HCT116 (cell line): ENCODE data around the gene KISS1R. TPM values are rescaled to one million over a fixed set of nuclear protein-coding genes. Genes with fewer than 3 reads are reported as not detected.
A peak's percentile ranks its signal among the peaks of the same experiment; 100 is the strongest.

Experiments
- ATAC-seq: fragments of 200-7000 bp; cut with Tn5 transposase; 2 replicates; pipeline ENCODE4 v1.9.1; 2020; ENCODE audit warnings: mild to moderate bottlenecking, moderate library complexity
- BruUV-seq: library from RNA; stranded (reverse); fragments of 400-500 nt; replicated peaks from 2 replicates; lab custom pipeline; 2021; lab: Mats Ljungman, UMichigan
- CTCF ChIA-PET: fragments of 300-600 bp; sonication (Branson Sonifier 250); formaldehyde crosslinking; loops from one replicate; lab custom pipeline; 2021; ENCODE audit warnings: antibody characterized with exemption; lab: Charles Lee
- POLR2A ChIA-PET: fragments of 300-600, 350-600 bp; sonication (Branson Sonifier 250); formaldehyde crosslinking; loops from one replicate; lab custom pipeline; 2021; ENCODE audit warnings: antibody characterized with exemption; lab: Charles Lee
- RAD21 ChIA-PET, 2 experiments: fragments of 300-600 bp; sonication (Branson Sonifier 250); formaldehyde crosslinking; loops; one replicate each; lab custom pipeline; 2023; ENCODE audit warnings: low total read pairs in 2 of 2; ENCODE audit not compliant: uncharacterized antibody in 2 of 2, unreplicated experiment in 2 of 2, low non-redundant PET in 1 of 2; lab: Charles Lee
- DNase-seq: peaks from one replicate; pipeline ENCODE4 v3.0.0-alpha.2; 2010; ENCODE audit warnings: low read depth, low spot score
- H2AFZ ChIP-seq: fragments of 200-600 bp; shearing (Covaris generic), sonication (generic); 2 replicates; pipeline ENCODE4 v1.6.1; 2017; ENCODE audit warnings: low read depth, mixed run types, mixed read lengths, antibody characterized with exemption, low read length; ENCODE audit not compliant: poor library complexity, severe bottlenecking
- H3K27ac ChIP-seq: 2 replicates; pipeline ENCODE4 v1.5.1; 2012; ENCODE audit warnings: low read depth, low read length
- H3K27me3 ChIP-seq: fragments of 200-600 bp; sonication (generic); 2 replicates; pipeline ENCODE4 v1.6.1; 2016; ENCODE audit warnings: mixed run types, low read length, mixed read lengths; ENCODE audit not compliant: insufficient read depth
- H3K36me3 ChIP-seq, 2 experiments: fragments of 200-500 bp in 1 of 2; fragments of 200-600 bp in 1 of 2; sonication (Bioruptor generic) in 1 of 2; sonication (generic) in 1 of 2; 2 replicates each; pipeline versions ENCODE4 v1.5.1 to v1.6.1; 2014 to 2016; ENCODE audit warnings: low read length in 2 of 2, inconsistent platforms in 1 of 2, mixed read lengths in 1 of 2, mixed run types in 1 of 2; ENCODE audit not compliant: insufficient read depth in 2 of 2, control insufficient read depth in 1 of 2
- H3K4me1 ChIP-seq, 2 experiments: fragments of 200-600 bp in 1 of 2; sonication (generic) in 1 of 2; 2 replicates each; pipeline versions ENCODE4 v1.5.1 to v1.6.1; 2012 to 2017; ENCODE audit warnings: low read length in 2 of 2, inconsistent platforms in 1 of 2, mild to moderate bottlenecking in 1 of 2, mixed read lengths in 1 of 2, mixed run types in 1 of 2, moderate library complexity in 1 of 2; ENCODE audit not compliant: insufficient read depth in 2 of 2, control insufficient read depth in 1 of 2
- H3K4me2 ChIP-seq: fragments of 200-600 bp; sonication (generic); 2 replicates; pipeline ENCODE4 v1.6.1; 2017; ENCODE audit warnings: mixed run types, low read length, mixed read lengths
- H3K4me3 ChIP-seq, 2 experiments: fragments of 200-600 bp in 1 of 2; sonication (generic) in 1 of 2; replicated peaks in 1 of 2; 2 replicates each; pipeline ENCODE4 v1.5.1; 2011 to 2016; ENCODE audit warnings: low read length in 2 of 2, control low read depth in 1 of 2, low read depth in 1 of 2, mild to moderate bottlenecking in 1 of 2, mixed read lengths in 1 of 2, mixed run types in 1 of 2
- H3K79me2 ChIP-seq: fragments of 200-600 bp; sonication (generic); 2 replicates; pipeline ENCODE4 v1.6.1; 2017; ENCODE audit warnings: mild to moderate bottlenecking, mixed run types, low read length, moderate library complexity, mixed read lengths; ENCODE audit not compliant: insufficient read depth
- H3K9ac ChIP-seq: fragments of 200-600 bp; sonication (generic); 2 replicates; pipeline ENCODE4 v1.6.1; 2016; ENCODE audit warnings: low read length, mixed read lengths
- H3K9me2 ChIP-seq: fragments of 200-600 bp; sonication (generic), shearing (Covaris generic); 2 replicates; pipeline ENCODE4 v1.6.1; 2017; ENCODE audit warnings: mixed run types, mild to moderate bottlenecking, moderate library complexity; ENCODE audit not compliant: insufficient read depth
- H3K9me3 ChIP-seq, 2 experiments: fragments of 200-500 bp in 1 of 2; fragments of 200-600 bp in 1 of 2; sonication (Bioruptor generic) in 1 of 2; sonication (generic) in 1 of 2; 2 replicates each; pipeline ENCODE4 v1.6.1; 2014 to 2017; ENCODE audit warnings: low read length in 2 of 2, mixed read lengths in 2 of 2, inconsistent platforms in 1 of 2, low read depth in 1 of 2, mild to moderate bottlenecking in 1 of 2, mixed run types in 1 of 2, moderate library complexity in 1 of 2; ENCODE audit not compliant: control insufficient read depth in 1 of 2, insufficient read depth in 1 of 2
- H4K20me1 ChIP-seq: fragments of 200-600 bp; sonication (generic), shearing (Covaris generic); 2 replicates; pipeline ENCODE4 v1.6.1; 2017; ENCODE audit warnings: mixed run types, mild to moderate bottlenecking, moderate library complexity; ENCODE audit not compliant: insufficient read depth
- EGR1 ChIP-seq: IDR thresholded peaks from 2 replicates; pipeline ENCODE4 v1.6.1; 2012; ENCODE audit warnings: low read depth
- EZH2phosphoT487 ChIP-seq: fragments of 200-600 bp; IDR thresholded peaks from 2 replicates; pipeline ENCODE4 v1.6.1; 2018; ENCODE audit warnings: antibody characterized with exemption, borderline replicate concordance
- MAX ChIP-seq: IDR thresholded peaks from 2 replicates; pipeline ENCODE4 v1.6.1; 2012
- POLR2A ChIP-seq: IDR thresholded peaks from 2 replicates; pipeline ENCODE4 v1.7.0; 2011; ENCODE audit warnings: borderline replicate concordance; ENCODE audit not compliant: insufficient read depth, insufficient read length; ENCODE audit errors: extremely low read depth
- YY1 ChIP-seq: IDR thresholded peaks from 2 replicates; pipeline ENCODE4 v1.6.1; 2011; ENCODE audit warnings: low read length, low read depth, moderate library complexity, mild to moderate bottlenecking; ENCODE audit not compliant: insufficient replicate concordance; ENCODE audit errors: extremely low read depth
- intact Hi-C: fragments of 100-400 bp; cut with micrococcal nuclease; formaldehyde crosslinking; loops from 2 replicates; pipeline ENCODE4 v1.10.0; 2022
- total RNA-seq: library from RNA; stranded (reverse); gene quantifications from one replicate; pipeline ENCODE4 v1.2.1, GENCODE V29; 2021; ENCODE audit not compliant: unreplicated experiment
- TF ChIP-seq, protein P1 (sequence below), 3 experiments: fragments of 200-600 bp in 1 of 3; sonication (generic) in 1 of 3; IDR thresholded peaks in 2 of 3; conservative IDR thresholded peaks in 1 of 3; 2 replicates each; pipeline ENCODE4 v1.5.1; 2012 to 2017; ENCODE audit warnings: low read depth in 2 of 3, low read length in 2 of 3, antibody characterized with exemption in 1 of 3, borderline replicate concordance in 1 of 3, control low read depth in 1 of 3, mild to moderate bottlenecking in 1 of 3, mixed read lengths in 1 of 3, mixed run types in 1 of 3, moderate library complexity in 1 of 3; ENCODE audit not compliant: insufficient read depth in 1 of 3

Gene KISS1R
- total RNA-seq, 1 experiment from 2014 or later = 5.9 TPM

DNA sequence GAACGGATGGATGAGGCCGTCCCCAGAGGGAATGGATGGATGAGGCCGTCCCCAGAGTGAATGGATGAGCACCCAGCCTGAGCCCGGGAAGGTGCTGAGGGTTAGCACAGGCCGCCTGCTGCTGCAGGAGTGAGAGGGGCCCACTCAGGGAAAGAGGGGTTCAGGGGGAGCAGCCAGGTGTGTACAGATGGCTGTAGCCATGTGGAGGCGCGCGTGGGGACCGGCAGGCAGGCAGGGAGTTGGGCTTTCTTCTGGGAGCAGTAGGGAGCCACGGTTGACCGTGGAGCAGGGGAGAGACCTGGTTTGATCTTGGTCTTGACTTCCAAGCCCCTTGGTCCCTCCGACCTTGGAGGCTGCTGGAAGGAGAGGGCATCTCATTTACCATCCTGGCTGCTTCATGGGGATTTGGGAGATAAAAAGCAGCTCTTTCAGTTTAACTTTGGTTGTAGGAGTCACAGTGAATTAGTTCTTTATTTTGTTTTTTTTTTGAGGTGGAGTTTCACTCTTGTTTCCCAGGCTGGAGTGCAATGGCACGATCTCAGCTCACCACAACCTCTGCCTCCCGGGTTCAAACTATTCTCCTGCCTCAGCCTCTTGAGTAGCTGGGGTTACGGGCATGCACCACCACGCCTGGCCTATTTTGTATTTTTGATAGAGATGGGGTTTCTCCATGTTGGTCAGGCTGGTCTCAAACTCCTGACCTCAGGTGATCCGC, 33.4 kb downstream of the KISS1R start:
- H3K27ac ChIP-seq = no peak overlapping the region
- peaks cover 14% of the 10 kb centered on the region for H3K79me2 ChIP-seq
- RAD21 ChIA-PET = interaction anchor here in 1 of 2 experiments (0.6 kb wide), 1 partner anchor 185 kb away, joined by 3 read pairs; no protein-coding TSS in a partner anchor
- DNase-seq = no peak
- no peaks in the 10 kb centered on the region for H3K9me2 ChIP-seq
- BruUV-seq = no TSS peak
- H2AFZ ChIP-seq = no peak overlapping the region
- H3K9ac ChIP-seq = no peak overlapping the region
- H3K4me2 ChIP-seq = peak overlapping the region; percentile 67; the same call in 1 of the 2 replicates
- POLR2A ChIA-PET = no interaction called here
- H3K9me3 ChIP-seq = no peaks in the 10 kb centered on the region
- TF ChIP-seq YY1 (no peak), EGR1 (no peak), EZH2phosphoT487 (no peak), POLR2A (no peak), MAX (no peak)
- TF ChIP-seq, protein P1, sequence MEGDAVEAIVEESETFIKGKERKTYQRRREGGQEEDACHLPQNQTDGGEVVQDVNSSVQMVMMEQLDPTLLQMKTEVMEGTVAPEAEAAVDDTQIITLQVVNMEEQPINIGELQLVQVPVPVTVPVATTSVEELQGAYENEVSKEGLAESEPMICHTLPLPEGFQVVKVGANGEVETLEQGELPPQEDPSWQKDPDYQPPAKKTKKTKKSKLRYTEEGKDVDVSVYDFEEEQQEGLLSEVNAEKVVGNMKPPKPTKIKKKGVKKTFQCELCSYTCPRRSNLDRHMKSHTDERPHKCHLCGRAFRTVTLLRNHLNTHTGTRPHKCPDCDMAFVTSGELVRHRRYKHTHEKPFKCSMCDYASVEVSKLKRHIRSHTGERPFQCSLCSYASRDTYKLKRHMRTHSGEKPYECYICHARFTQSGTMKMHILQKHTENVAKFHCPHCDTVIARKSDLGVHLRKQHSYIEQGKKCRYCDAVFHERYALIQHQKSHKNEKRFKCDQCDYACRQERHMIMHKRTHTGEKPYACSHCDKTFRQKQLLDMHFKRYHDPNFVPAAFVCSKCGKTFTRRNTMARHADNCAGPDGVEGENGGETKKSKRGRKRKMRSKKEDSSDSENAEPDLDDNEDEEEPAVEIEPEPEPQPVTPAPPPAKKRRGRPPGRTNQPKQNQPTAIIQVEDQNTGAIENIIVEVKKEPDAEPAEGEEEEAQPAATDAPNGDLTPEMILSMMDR (IDR thresholded peaks at IDR 0.05 in 2 of 3, conservative IDR thresholded peaks at IDR 0.05 in 1 of 3; ENCODE audit: borderline replicate concordance in 1 of 3, insufficient read depth in 1 of 3, low read depth in 2 of 3, low read length in 2 of 3) = no peak
- intact Hi-C loops = no loop called here
- no peaks in the 10 kb centered on the region for H4K20me1 ChIP-seq
- CTCF ChIA-PET = no interaction called here
- ATAC-seq = no peak
- H3K36me3 ChIP-seq = no peaks in the 10 kb centered on the region; a peak in 1 of 4 replicates
- H3K27me3 ChIP-seq = no peaks in the 10 kb centered on the region
- no peak overlapping the region for H3K4me3 ChIP-seq
- H3K4me1 ChIP-seq = peaks cover 47 to 70% of the 10 kb centered on the region in 2 experiments
